Neural cell (in vitro differentiated cells): ENCODE measurements around the gene PPFIBP1. TPM values are rescaled to one million over a fixed set of nuclear protein-coding genes. Genes with fewer than 3 reads are reported as not detected.

ENCODE experiments used
- H2AFZ ChIP-seq: fragments of 200-600, 300-800 bp; sonication (generic), shearing (Covaris generic); 2 replicates; pipeline ENCODE4 v1.6.0; 2014; ENCODE audit warnings: low read depth, mild to moderate bottlenecking, antibody characterized with exemption, low read length, moderate library complexity
- H3F3A ChIP-seq: fragments of 200-600 bp; shearing (Covaris generic); 2 replicates; pipeline ENCODE4 v1.6.1; 2016; ENCODE audit warnings: mild to moderate bottlenecking, moderate library complexity, mixed read lengths, antibody characterized with exemption, low read length; ENCODE audit not compliant: insufficient read depth, poor library complexity, severe bottlenecking
- H3K27ac ChIP-seq: fragments of 200-600, 300-800 bp; sonication (generic), shearing (Covaris generic); 2 replicates; pipeline ENCODE4 v1.5.1; 2014; ENCODE audit warnings: mild to moderate bottlenecking, low read length, moderate library complexity
- H3K27me3 ChIP-seq: fragments of 300-800, 200-600 bp; sonication (generic), shearing (Covaris generic); 2 replicates; pipeline ENCODE4 v1.6.0; 2014; ENCODE audit warnings: mild to moderate bottlenecking, low read depth, low read length, moderate library complexity; ENCODE audit not compliant: insufficient read depth
- H3K36me3 ChIP-seq: fragments of 300-800, 200-600 bp; sonication (generic), shearing (Covaris generic); 2 replicates; pipeline ENCODE4 v1.5.1; 2014; ENCODE audit warnings: mild to moderate bottlenecking, antibody characterized with exemption, low read length, moderate library complexity; ENCODE audit not compliant: insufficient read depth
- H3K4me2 ChIP-seq: fragments of 300-800, 200-600 bp; sonication (generic), shearing (Covaris generic); 2 replicates; pipeline ENCODE4 v1.6.0; 2014; ENCODE audit warnings: mild to moderate bottlenecking, low read length
- H3K4me3 ChIP-seq: fragments of 300-800, 200-600 bp; sonication (generic), shearing (Covaris generic); 2 replicates; pipeline ENCODE4 v1.5.1; 2014; ENCODE audit warnings: mild to moderate bottlenecking, low read length, moderate library complexity
- H3K79me2 ChIP-seq: fragments of 200-600 bp; shearing (Covaris generic); replicated peaks from 2 replicates; pipeline ENCODE4 v1.6.0; 2014; ENCODE audit warnings: mild to moderate bottlenecking, low read length, moderate library complexity; ENCODE audit not compliant: insufficient read depth
- H3K9ac ChIP-seq: fragments of 300-800, 200-600 bp; sonication (generic), shearing (Covaris generic); 2 replicates; pipeline ENCODE4 v1.6.1; 2016; ENCODE audit warnings: mild to moderate bottlenecking, low read length, mixed read lengths
- H3K9me2 ChIP-seq: fragments of 200-600 bp; shearing (Covaris generic); 2 replicates; pipeline ENCODE4 v1.6.1; 2016; ENCODE audit warnings: mild to moderate bottlenecking, low read length, mixed read lengths; ENCODE audit not compliant: insufficient read depth
- H3K9me3 ChIP-seq: fragments of 200-600, 300-800 bp; sonication (generic), shearing (Covaris generic); 2 replicates; pipeline ENCODE4 v1.6.1; 2016; ENCODE audit warnings: mild to moderate bottlenecking, mixed run types, low read length, moderate library complexity, mixed read lengths
- H4K20me1 ChIP-seq: fragments of 200-600 bp; shearing (Covaris generic); 2 replicates; pipeline ENCODE4 v1.6.1; 2016; ENCODE audit warnings: mild to moderate bottlenecking, mixed run types; ENCODE audit not compliant: insufficient read depth
- EP300 ChIP-seq: fragments of 450-650 bp; conservative IDR thresholded peaks from 2 replicates; pipeline ENCODE4 v1.6.1; 2014; ENCODE audit warnings: antibody characterized with exemption, mild to moderate bottlenecking, moderate library complexity; ENCODE audit not compliant: poor library complexity, severe bottlenecking
- EZH2 ChIP-seq: fragments of 200-600, 300-800 bp; shearing (Covaris generic), sonication (generic); IDR thresholded peaks from 2 replicates; pipeline ENCODE4 v1.6.1; 2014; ENCODE audit warnings: antibody characterized with exemption, low read length, borderline replicate concordance, mild to moderate bottlenecking; ENCODE audit not compliant: insufficient read depth, poor library complexity, severe bottlenecking
- MXI1 ChIP-seq: fragments of 450-650 bp; conservative IDR thresholded peaks from 2 replicates; pipeline ENCODE4 v1.6.1; 2014; ENCODE audit warnings: antibody characterized with exemption, mild to moderate bottlenecking; ENCODE audit not compliant: poor library complexity, severe bottlenecking
- POLR2AphosphoS5 ChIP-seq: IDR thresholded peaks from 2 replicates; pipeline ENCODE4 v1.6.1; 2012
- RAD21 ChIP-seq: fragments of 450-650 bp; conservative IDR thresholded peaks from 2 replicates; pipeline ENCODE4 v1.6.1; 2014; ENCODE audit warnings: antibody characterized with exemption, mild to moderate bottlenecking, moderate library complexity
- SMC3 ChIP-seq: fragments of 450-650 bp; conservative IDR thresholded peaks from 2 replicates; pipeline ENCODE4 v1.6.1; 2014; ENCODE audit warnings: antibody characterized with exemption, mild to moderate bottlenecking, moderate library complexity; ENCODE audit not compliant: poor library complexity
- TAF1 ChIP-seq: IDR thresholded peaks from 2 replicates; pipeline ENCODE4 v1.6.1; 2012; ENCODE audit warnings: low read depth
- polyA minus RNA-seq: library from RNA; depleted of rRNA, polyadenylated mRNA; stranded (reverse); fragments of >200 nt; gene quantifications from 2 replicates; pipeline ENCODE4 v1.2.3, GENCODE V29; 2014
- polyA plus RNA-seq: library from polyadenylated mRNA; depleted of rRNA; stranded (reverse); fragments of >200 nt; gene quantifications from 2 replicates; pipeline ENCODE4 v1.2.3, GENCODE V29; 2014
- TF ChIP-seq, protein P1 (sequence below): IDR thresholded peaks from 2 replicates; pipeline ENCODE4 v1.6.1; 2012; ENCODE audit warnings: borderline replicate concordance
- TF ChIP-seq, protein P2 (sequence below): fragments of 450-650 bp; IDR thresholded peaks from 2 replicates; pipeline ENCODE4 v1.5.1; 2014; ENCODE audit warnings: antibody characterized with exemption, mild to moderate bottlenecking, moderate library complexity; ENCODE audit not compliant: poor library complexity, severe bottlenecking

The PPFIBP1 gene
- 29.1 and 30.2 TPM in 2 replicates for polyA plus RNA-seq
- polyA minus RNA-seq = 52.3 and 74.8 TPM in 2 replicates

DNA sequence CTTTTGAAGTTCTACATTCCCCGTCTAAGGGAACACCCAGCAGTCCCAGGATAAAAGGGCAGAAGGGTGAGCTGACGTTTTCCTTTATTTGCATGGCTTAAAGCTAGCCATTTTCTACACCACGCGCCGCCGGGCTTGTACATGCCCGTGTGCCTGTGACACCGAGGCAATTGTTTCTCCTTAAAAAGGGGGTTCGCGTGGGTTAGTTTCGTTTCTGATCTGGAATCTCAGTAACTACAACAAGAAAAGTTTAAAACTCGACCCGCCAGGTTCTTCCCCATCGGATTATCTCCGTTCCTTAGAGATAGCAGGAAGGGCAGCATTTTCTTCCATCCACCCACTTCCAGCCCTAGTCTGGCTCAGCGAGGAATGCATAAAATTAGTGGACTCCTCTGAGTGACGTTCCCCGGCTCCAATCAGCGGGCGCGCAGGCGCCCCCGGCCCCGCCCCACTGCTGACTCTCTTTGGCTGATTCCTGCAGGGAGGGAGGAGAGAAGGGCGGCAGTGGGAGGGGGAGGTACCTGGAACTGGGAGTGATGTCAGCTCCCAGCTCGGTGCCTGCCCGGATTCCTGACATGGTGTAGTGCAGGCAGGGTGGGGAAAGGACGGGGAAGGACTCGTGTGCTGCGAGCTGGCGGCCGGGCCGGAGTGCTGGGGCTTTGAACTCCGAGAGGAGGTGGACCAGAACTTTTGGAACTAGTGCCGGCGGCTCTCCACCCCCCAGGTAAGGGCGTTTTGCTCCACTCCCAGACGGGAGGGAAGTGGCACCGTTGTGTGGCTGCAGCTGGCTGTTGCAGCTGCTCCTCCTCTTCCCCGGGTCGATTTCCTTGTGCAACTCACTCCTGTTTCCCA, at the start of gene PPFIBP1:
Gene PPFIBP1, plus strand, starts transcription at position 565 of the 852 bp plus-strand sequence. CDS start 109,191 bp downstream, outside the sequence.
- Histone ChIP-seq H2AFZ (peak within 1 kb of the TSS; percentile 86), H3K27ac (peak within 1 kb of the TSS; percentile 91), H3K9me2 (no peaks in the 10 kb centered on the region)

DNA sequence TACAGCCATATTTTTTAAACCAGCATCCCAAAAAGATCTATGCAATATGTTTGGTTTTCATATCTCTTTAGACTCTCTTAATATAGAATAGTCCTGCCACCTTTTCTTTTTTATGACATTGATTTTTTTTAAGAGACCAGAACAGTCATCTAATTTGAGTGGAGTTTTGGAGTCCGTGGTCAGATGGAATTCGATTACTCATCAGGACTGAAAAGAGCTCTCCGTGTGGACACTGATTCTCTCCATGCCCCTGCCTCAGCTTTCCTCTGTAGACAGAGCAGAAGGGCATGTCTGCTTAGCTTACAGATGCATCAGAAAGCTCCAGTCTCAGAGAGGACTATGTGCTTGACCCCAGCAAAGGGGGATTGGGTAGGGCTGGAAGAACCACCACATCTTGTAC, 49.7 kb upstream of the PPFIBP1 start:
- H3K9me2 ChIP-seq = no peaks in the 10 kb centered on the region
- no peaks in the 10 kb centered on the region for H3K36me3 ChIP-seq
- no peaks in the 10 kb centered on the region for H3K27me3 ChIP-seq
- no peaks in the 10 kb centered on the region for H4K20me1 ChIP-seq
- no peak overlapping the region for H3K27ac ChIP-seq
- no peak overlapping the region for H3K4me2 ChIP-seq
- no peaks in the 10 kb centered on the region for H3K79me2 ChIP-seq
- no peak overlapping the region for H3K9ac ChIP-seq
- no peak overlapping the region for H2AFZ ChIP-seq
- peaks cover 5% of the 10 kb centered on the region for H3K9me3 ChIP-seq
- H3F3A ChIP-seq = no peaks in the 10 kb centered on the region
- no peak overlapping the region for H3K4me3 ChIP-seq
- TF ChIP-seq MXI1 (no peak), RAD21 (no peak), POLR2AphosphoS5 (no peak), TAF1 (no peak), EZH2 (no peak), EP300 (no peak)
- TF ChIP-seq, protein P1, sequence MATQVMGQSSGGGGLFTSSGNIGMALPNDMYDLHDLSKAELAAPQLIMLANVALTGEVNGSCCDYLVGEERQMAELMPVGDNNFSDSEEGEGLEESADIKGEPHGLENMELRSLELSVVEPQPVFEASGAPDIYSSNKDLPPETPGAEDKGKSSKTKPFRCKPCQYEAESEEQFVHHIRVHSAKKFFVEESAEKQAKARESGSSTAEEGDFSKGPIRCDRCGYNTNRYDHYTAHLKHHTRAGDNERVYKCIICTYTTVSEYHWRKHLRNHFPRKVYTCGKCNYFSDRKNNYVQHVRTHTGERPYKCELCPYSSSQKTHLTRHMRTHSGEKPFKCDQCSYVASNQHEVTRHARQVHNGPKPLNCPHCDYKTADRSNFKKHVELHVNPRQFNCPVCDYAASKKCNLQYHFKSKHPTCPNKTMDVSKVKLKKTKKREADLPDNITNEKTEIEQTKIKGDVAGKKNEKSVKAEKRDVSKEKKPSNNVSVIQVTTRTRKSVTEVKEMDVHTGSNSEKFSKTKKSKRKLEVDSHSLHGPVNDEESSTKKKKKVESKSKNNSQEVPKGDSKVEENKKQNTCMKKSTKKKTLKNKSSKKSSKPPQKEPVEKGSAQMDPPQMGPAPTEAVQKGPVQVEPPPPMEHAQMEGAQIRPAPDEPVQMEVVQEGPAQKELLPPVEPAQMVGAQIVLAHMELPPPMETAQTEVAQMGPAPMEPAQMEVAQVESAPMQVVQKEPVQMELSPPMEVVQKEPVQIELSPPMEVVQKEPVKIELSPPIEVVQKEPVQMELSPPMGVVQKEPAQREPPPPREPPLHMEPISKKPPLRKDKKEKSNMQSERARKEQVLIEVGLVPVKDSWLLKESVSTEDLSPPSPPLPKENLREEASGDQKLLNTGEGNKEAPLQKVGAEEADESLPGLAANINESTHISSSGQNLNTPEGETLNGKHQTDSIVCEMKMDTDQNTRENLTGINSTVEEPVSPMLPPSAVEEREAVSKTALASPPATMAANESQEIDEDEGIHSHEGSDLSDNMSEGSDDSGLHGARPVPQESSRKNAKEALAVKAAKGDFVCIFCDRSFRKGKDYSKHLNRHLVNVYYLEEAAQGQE = no peak
- TF ChIP-seq, protein P2, sequence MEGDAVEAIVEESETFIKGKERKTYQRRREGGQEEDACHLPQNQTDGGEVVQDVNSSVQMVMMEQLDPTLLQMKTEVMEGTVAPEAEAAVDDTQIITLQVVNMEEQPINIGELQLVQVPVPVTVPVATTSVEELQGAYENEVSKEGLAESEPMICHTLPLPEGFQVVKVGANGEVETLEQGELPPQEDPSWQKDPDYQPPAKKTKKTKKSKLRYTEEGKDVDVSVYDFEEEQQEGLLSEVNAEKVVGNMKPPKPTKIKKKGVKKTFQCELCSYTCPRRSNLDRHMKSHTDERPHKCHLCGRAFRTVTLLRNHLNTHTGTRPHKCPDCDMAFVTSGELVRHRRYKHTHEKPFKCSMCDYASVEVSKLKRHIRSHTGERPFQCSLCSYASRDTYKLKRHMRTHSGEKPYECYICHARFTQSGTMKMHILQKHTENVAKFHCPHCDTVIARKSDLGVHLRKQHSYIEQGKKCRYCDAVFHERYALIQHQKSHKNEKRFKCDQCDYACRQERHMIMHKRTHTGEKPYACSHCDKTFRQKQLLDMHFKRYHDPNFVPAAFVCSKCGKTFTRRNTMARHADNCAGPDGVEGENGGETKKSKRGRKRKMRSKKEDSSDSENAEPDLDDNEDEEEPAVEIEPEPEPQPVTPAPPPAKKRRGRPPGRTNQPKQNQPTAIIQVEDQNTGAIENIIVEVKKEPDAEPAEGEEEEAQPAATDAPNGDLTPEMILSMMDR = no peak

More for the DNA sequence above, at the start of gene PPFIBP1:
- Histone ChIP-seq H3K79me2 (peaks cover 17% of the 10 kb centered on the region), H3K9ac (peak within 1 kb of the TSS; percentile 80), H3K27me3 (no peaks in the 10 kb centered on the region), H4K20me1 (no peaks in the 10 kb centered on the region), H3K36me3 (no peaks in the 10 kb centered on the region), H3F3A (no peaks in the 10 kb centered on the region), H3K4me3 (peak within 1 kb of the TSS; percentile 86), H3K4me2 (peak within 1 kb of the TSS; percentile 63), H3K9me3 (no peaks in the 10 kb centered on the region)
- TF ChIP-seq, protein P2 = peak; percentile 66
- TF ChIP-seq SMC3 = peak; percentile 63
- peak; percentile 37 for TF ChIP-seq EP300
- peak; percentile 86 for TF ChIP-seq TAF1
- peak; percentile 93 for TF ChIP-seq POLR2AphosphoS5
- TF ChIP-seq, protein P1 = peak; percentile 89
- no peak for TF ChIP-seq EZH2
- TF ChIP-seq MXI1 = peak; percentile 94
- peak; percentile 53 for TF ChIP-seq RAD21
